ENCODE data around the gene NRXN3. TPM values are rescaled to one million over a fixed set of nuclear protein-coding genes. Genes with fewer than 3 reads are reported as not detected.

The NRXN3 gene
- total and polyA plus RNA-seq, 2 of the 4 experiments (the other 2 are of a cell fraction) = 4.8 to 25.1 TPM

DNA sequence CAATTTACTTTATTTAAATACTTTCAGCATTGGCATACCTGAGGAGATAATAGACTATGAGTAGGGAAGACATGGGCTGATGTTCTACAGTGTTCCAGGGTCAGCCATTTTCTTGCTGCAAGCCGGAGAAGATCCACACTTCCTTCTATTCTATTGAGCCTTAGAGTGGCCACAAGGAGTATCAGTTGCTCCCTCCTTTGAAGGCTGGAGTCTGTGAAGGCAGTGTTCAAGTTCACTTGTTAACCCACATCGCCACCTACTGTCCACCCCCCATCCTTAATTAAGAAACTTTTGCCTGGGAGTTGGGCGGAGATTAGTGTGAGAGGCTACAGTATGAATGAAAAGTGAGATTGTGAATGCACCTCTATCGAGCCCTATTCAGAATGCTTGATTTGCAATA is 666.6 kb downstream of the NRXN3 start:
- peak; percentile 52 for DNase-seq
- Histone ChIP-seq H2BK20ac (ENCODE audit: low read depth, low read length) (no peak overlapping the region), H3K36me3 (ENCODE audit: control insufficient read depth, insufficient read depth, low read length) (no peaks in the 10 kb centered on the region), H2AK5ac (ENCODE audit: low read depth, low read length) (no peak overlapping the region), H3K9me1 (ENCODE audit: insufficient read depth, low read length) (no peaks in the 10 kb centered on the region), H3K14ac (replicated peaks; ENCODE audit: low read depth, low read length) (no peak overlapping the region), H4K20me1 (ENCODE audit: insufficient read depth, low read length) (no peaks in the 10 kb centered on the region), H3K4me3 (ENCODE audit: insufficient read depth, low read depth, low read length) (no peak overlapping the region), H4K91ac (ENCODE audit: insufficient read depth, low read depth, low read length) (no peak overlapping the region), H4K5ac (ENCODE audit: low read depth, low read length) (no peak overlapping the region), H2BK15ac (ENCODE audit: low read depth, low read length) (no peak overlapping the region), H4K8ac (ENCODE audit: low read depth in 2 of 2, low read length in 2 of 2) (no peak overlapping the region), H3K9me3 (ENCODE audit: control insufficient read depth, insufficient read depth, low read length) (no peaks in the 10 kb centered on the region), H3K27ac (ENCODE audit: insufficient read depth, low read length) (no peak overlapping the region), H2AFZ (replicated peaks; ENCODE audit: low read length, poor library complexity) (no peak overlapping the region), H3K23ac (ENCODE audit: low read depth, low read length) (no peak overlapping the region), H3K18ac (ENCODE audit: low read depth, low read length) (no peak overlapping the region), H2BK5ac (ENCODE audit: low read depth, low read length, poor library complexity, severe bottlenecking) (no peak overlapping the region), H3K9ac (ENCODE audit: low read depth, low read length) (no peak overlapping the region), H3K4ac (ENCODE audit: low read depth, low read length) (no peak overlapping the region), H3K79me1 (ENCODE audit: low read depth in 1 of 2, low read length in 2 of 2) (no peaks in the 10 kb centered on the region), H3K56ac (ENCODE audit: extremely low read depth, insufficient read depth, low read length) (no peak overlapping the region), H3K4me1 (ENCODE audit: control insufficient read depth, insufficient read depth, low read length) (no peaks in the 10 kb centered on the region), H3K27me3 (ENCODE audit: control insufficient read depth, insufficient read depth, low read length) (no peaks in the 10 kb centered on the region), H2AK9ac (replicated peaks; ENCODE audit: low read depth, low read length, poor library complexity) (no peak overlapping the region), H2BK120ac (ENCODE audit: low read depth, low read length) (no peak overlapping the region), H3K4me2 (ENCODE audit: low read depth, low read length) (no peak overlapping the region)
- POLR2A ChIA-PET (ENCODE audit: unreplicated experiment) = no interaction called here
- in situ Hi-C loops (cut with MboI; ENCODE audit: low sequenced_read_pairs) (loop anchor here (25.0 kb wide), 1 partner anchor 974 kb away; no protein-coding TSS in a partner anchor), dilution Hi-C loops (cut with HindIII; ENCODE audit: low sequenced_read_pairs, unreplicated experiment) (no loop called here), intact Hi-C loops (cut with micrococcal nuclease) (no loop called here)
- CTCF ChIA-PET = no interaction called here
- no CpG with 5 or more reads among the region's 4 CpGs for WGBS, 2 experiments (ENCODE audit: extremely low coverage in 2 of 2, insufficient read length in 1 of 2)
- BruUV-seq (replicated peaks) = no TSS peak
- TF ChIP-seq BHLHE40 (IDR thresholded peaks at IDR 0.05; ENCODE audit: low read depth, low read length) (no peak), RAD21 (IDR thresholded peaks at IDR 0.05; ENCODE audit: low read length) (peak; percentile 49), CTCF (conservative IDR thresholded peaks at IDR 0.05; ENCODE audit: low read depth, low read length) (peak; percentile 37)
- ATAC-seq (ENCODE audit: low read depth) = peak; percentile 63

Measured in IMR-90 (cell line).